Testis (tissue), 2 donors: ENCODE results near the gene UBAC2.

Experiments used
- CTCF ChIP-seq, 3 experiments: fragments of 450-650 bp in 2 of 3; fragments of 200-600 bp in 1 of 3; sonication (generic) in 1 of 3; IDR thresholded peaks; one replicate each; pipeline ENCODE4 v1.5.1; 2016 to 2019; ENCODE audit warnings: antibody characterized with exemption in 3 of 3, mild to moderate bottlenecking in 2 of 3, moderate library complexity in 1 of 3
- POLR2A ChIP-seq: fragments of 450-650 bp; IDR thresholded peaks from one replicate; pipeline ENCODE4 v1.6.1; 2017; ENCODE audit warnings: antibody characterized with exemption, mild to moderate bottlenecking, moderate library complexity

GRCh38 chr13:99173606-99174005 is 27.0 kb upstream of the UBAC2 start:
- no peak for TF ChIP-seq CTCF (IDR thresholded peaks at IDR 0.05)
- no peak for TF ChIP-seq POLR2A
